Gastroesophageal sphincter (tissue), 3 donors: Measurements from ENCODE around the gene PDLIM3.

ENCODE experiments used
- CTCF ChIP-seq, 4 experiments: fragments of 200-600 bp in 2 of 4; fragments of 450-650 bp in 2 of 4; sonication (generic) in 1 of 4; IDR thresholded peaks; one replicate each; pipeline ENCODE4 v1.5.1; 2017 to 2019; ENCODE audit warnings: antibody characterized with exemption in 4 of 4, mild to moderate bottlenecking in 2 of 4, moderate library complexity in 2 of 4
- EP300 ChIP-seq: sonication (generic); formaldehyde crosslinking; IDR thresholded peaks from one replicate; pipeline ENCODE4 v1.6.1; 2017; ENCODE audit warnings: antibody characterized with exemption, mild to moderate bottlenecking
- POLR2A ChIP-seq, 2 donors: fragments of 450-650 bp; IDR thresholded peaks; one replicate each; pipeline ENCODE4 v1.6.1; 2017; ENCODE audit warnings: antibody characterized with exemption in 2 of 2, mild to moderate bottlenecking in 2 of 2, moderate library complexity in 1 of 2
- POLR2AphosphoS5 ChIP-seq: sonication (generic); formaldehyde crosslinking; IDR thresholded peaks from one replicate; pipeline ENCODE4 v1.6.1; 2017; ENCODE audit warnings: antibody characterized with exemption

DNA sequence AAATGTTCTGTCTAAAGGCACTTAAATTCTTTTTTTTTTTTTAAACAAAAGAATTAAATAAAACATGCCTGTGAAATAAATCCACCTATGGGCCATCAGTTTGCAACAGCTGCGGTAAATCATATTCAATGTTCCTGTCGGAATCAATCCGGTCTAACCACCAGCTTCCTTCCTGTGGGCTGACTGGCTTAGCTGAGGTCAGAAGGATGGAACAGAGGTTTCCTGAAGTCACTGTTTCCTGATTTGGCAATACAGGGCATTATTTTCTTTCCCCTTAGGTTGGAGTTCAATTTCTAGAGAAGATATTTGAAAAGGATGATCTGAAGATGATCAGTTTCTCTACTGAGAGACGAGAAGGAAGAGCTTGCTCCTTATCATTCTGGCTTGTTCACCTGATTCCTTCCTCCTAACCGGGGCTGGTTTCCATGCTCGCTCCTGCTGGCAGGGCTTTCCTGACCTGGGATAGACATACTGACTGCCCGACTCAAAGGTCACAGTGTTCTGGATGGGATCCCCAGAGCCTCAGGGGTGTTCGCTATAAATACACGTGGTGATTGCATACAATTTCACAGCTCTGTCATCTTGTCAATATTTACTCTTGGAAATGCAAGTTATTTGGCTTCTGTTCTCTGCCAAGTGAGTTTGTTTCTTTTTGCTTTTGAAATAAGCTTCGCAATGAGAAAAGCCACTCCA lies 21.7 kb downstream of the PDLIM3 start:
- TF ChIP-seq POLR2A (IDR thresholded peaks at IDR 0.05) = no peak
- no peak for TF ChIP-seq CTCF (IDR thresholded peaks at IDR 0.05)
- TF ChIP-seq POLR2AphosphoS5 = no peak
- no peak for TF ChIP-seq EP300
